Trophoblast cell (in vitro differentiated cells and primary cell): ENCODE results near the gene CDK13.

Source experiments
- DNase-seq, 2 donors: peaks; one replicate each; pipeline ENCODE4 v3.0.0-alpha.2; 2016
- H2AFZ ChIP-seq: 2 replicates; pipeline ENCODE4 v1.6.1; 2013; ENCODE audit warnings: low read length, moderate library complexity, mild to moderate bottlenecking; ENCODE audit not compliant: insufficient read depth, poor library complexity
- H2AK5ac ChIP-seq: 2 replicates; pipeline ENCODE4 v1.6.1; 2013; ENCODE audit warnings: mild to moderate bottlenecking, low read length
- H2BK120ac ChIP-seq: 2 replicates; pipeline ENCODE4 v1.6.1; 2013; ENCODE audit warnings: low read length, mild to moderate bottlenecking, moderate library complexity; ENCODE audit not compliant: insufficient read depth, poor library complexity
- H2BK12ac ChIP-seq: 2 replicates; pipeline ENCODE4 v1.6.1; 2013; ENCODE audit warnings: mild to moderate bottlenecking, low read length, moderate library complexity
- H2BK5ac ChIP-seq: 2 replicates; pipeline ENCODE4 v1.6.1; 2013; ENCODE audit warnings: low read length, low read depth, moderate library complexity, mild to moderate bottlenecking; ENCODE audit not compliant: poor library complexity
- H3K14ac ChIP-seq: 2 replicates; pipeline ENCODE4 v1.6.1; 2013; ENCODE audit warnings: mild to moderate bottlenecking, low read length
- H3K18ac ChIP-seq: 2 replicates; pipeline ENCODE4 v1.6.1; 2013; ENCODE audit warnings: mild to moderate bottlenecking, low read length
- H3K23ac ChIP-seq: 2 replicates; pipeline ENCODE4 v1.6.1; 2013; ENCODE audit warnings: low read length
- H3K27ac ChIP-seq: 2 replicates; pipeline ENCODE4 v1.5.1; 2013; ENCODE audit warnings: low read depth, mild to moderate bottlenecking, inconsistent platforms, low read length, moderate library complexity
- H3K27me3 ChIP-seq: 2 replicates; pipeline ENCODE4 v1.6.1; 2013; ENCODE audit warnings: inconsistent platforms, mild to moderate bottlenecking, low read length, moderate library complexity; ENCODE audit not compliant: insufficient read depth
- H3K36me3 ChIP-seq, 2 experiments: 1 replicate in 1 of 2; 2 replicates in 1 of 2; pipeline ENCODE4 v1.6.1; 2013; ENCODE audit warnings: low read length in 2 of 2, mild to moderate bottlenecking in 2 of 2, moderate library complexity in 1 of 2; ENCODE audit not compliant: insufficient read depth in 2 of 2, control insufficient read depth in 1 of 2
- H3K4ac ChIP-seq: 2 replicates; pipeline ENCODE4 v1.6.1; 2013; ENCODE audit warnings: low read depth, mild to moderate bottlenecking, low read length, moderate library complexity
- H3K4me1 ChIP-seq, 2 experiments: 1 replicate in 1 of 2; 2 replicates in 1 of 2; pipeline ENCODE4 v1.6.1; 2013; ENCODE audit warnings: low read length in 2 of 2, mild to moderate bottlenecking in 2 of 2, moderate library complexity in 1 of 2; ENCODE audit not compliant: insufficient read depth in 2 of 2, control insufficient read depth in 1 of 2
- H3K4me2 ChIP-seq: 2 replicates; pipeline ENCODE4 v1.6.1; 2013; ENCODE audit warnings: inconsistent platforms, mild to moderate bottlenecking, low read length, moderate library complexity
- H3K4me3 ChIP-seq: 2 replicates; pipeline ENCODE4 v1.5.1; 2013; ENCODE audit warnings: mild to moderate bottlenecking, low read depth, low read length, inconsistent platforms
- H3K79me1 ChIP-seq: one replicate; pipeline ENCODE4 v1.6.1; 2013; ENCODE audit warnings: low read length
- H3K79me2 ChIP-seq: 2 replicates; pipeline ENCODE4 v1.6.1; 2013; ENCODE audit warnings: low read length, mild to moderate bottlenecking; ENCODE audit not compliant: control insufficient read depth, insufficient read depth, poor library complexity
- H3K9ac ChIP-seq: 2 replicates; pipeline ENCODE4 v1.6.1; 2013; ENCODE audit warnings: mild to moderate bottlenecking, low read length
- H3K9me3 ChIP-seq: 2 replicates; pipeline ENCODE4 v1.6.1; 2013; ENCODE audit warnings: low read depth, mild to moderate bottlenecking, control low read depth, inconsistent platforms, low read length; ENCODE audit not compliant: insufficient read depth
- H4K12ac ChIP-seq: 2 replicates; pipeline ENCODE4 v1.6.1; 2013; ENCODE audit warnings: low read depth, mild to moderate bottlenecking, low read length, moderate library complexity
- H4K8ac ChIP-seq: 2 replicates; pipeline ENCODE4 v1.6.1; 2013; ENCODE audit warnings: low read depth, mild to moderate bottlenecking, low read length, moderate library complexity
- H4K91ac ChIP-seq: one replicate; pipeline ENCODE4 v1.6.1; 2013; ENCODE audit warnings: low read depth, mild to moderate bottlenecking, low read length, moderate library complexity
- WGBS: extraction: QIAGEN DNeasy Blood & Tissue Kit; methylation state at CpG from one replicate; pipeline ENCODE4 v1.1.7; 2013; ENCODE audit warnings: missing lambda C conversion rate; ENCODE audit not compliant: insufficient read length, insufficient coverage; ENCODE audit errors: extremely low coverage; 5-methylcytosine and 5-hydroxymethylcytosine counted together

CDK13 gene

DNA sequence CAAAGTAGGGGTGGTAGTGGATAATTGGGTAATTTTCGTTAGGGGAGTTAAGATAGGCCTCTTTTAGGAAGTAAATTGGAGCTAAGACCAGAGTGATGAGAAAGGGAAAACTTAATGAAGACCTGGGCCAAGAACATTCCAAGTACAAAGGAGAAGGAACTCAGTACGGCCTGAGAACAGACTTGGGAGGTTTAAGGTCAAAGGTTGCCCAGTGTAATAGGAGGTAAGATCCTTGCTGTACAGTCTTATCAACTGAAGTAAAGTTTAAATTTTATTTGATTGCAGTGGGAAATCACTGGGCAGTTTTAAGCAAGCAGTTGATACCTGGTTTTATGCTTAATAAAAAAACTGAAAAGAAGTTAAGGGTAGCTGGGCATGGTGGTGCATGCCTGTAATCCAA lies 108.0 kb downstream of the CDK13 start:
- Histone ChIP-seq H2BK12ac (no peak overlapping the region), H3K4me2 (no peak overlapping the region), H3K4me3 (no peak overlapping the region), H4K91ac (no peak overlapping the region), H2BK120ac (no peak overlapping the region), H3K18ac (no peak overlapping the region), H3K36me3 (peaks cover 2 to 3% of the 10 kb centered on the region in 2 experiments), H2AFZ (no peak overlapping the region), H3K27me3 (no peaks in the 10 kb centered on the region), H3K14ac (no peak overlapping the region), H4K8ac (no peak overlapping the region), H3K23ac (no peak overlapping the region), H2BK5ac (no peak overlapping the region), H3K4me1 (no peaks in the 10 kb centered on the region), H2AK5ac (no peak overlapping the region), H3K9me3 (no peaks in the 10 kb centered on the region), H3K27ac (no peak overlapping the region), H3K9ac (no peak overlapping the region), H4K12ac (no peak overlapping the region), H3K4ac (no peak overlapping the region), H3K79me1 (no peaks in the 10 kb centered on the region), H3K79me2 (no peaks in the 10 kb centered on the region)
- 100% methylated on average over 1 of the region's 2 CpGs for WGBS
- peak in 1 of 2 donors; percentile 11 for DNase-seq

DNA sequence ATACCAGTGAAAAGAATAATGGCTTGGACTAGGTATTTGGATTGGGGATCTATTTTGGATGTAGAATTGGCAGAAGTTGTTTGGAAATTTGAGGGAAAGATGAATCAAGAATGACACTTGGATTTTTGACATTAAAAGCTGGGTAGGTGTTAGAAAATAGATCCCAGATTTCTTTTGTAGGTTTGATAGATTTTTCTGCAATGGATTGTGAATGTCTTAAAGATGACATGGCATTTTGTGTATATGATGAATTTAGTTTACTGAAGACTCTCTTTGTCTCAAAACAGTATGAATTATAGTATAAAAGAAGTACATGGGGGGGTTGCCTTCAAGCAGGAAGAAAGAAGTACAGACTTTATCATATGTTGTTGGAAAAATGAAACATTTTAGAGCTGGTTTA lies 108.6 kb downstream of the CDK13 start:
- Histone ChIP-seq H3K9ac (no peak overlapping the region), H3K18ac (no peak overlapping the region)

DNA sequence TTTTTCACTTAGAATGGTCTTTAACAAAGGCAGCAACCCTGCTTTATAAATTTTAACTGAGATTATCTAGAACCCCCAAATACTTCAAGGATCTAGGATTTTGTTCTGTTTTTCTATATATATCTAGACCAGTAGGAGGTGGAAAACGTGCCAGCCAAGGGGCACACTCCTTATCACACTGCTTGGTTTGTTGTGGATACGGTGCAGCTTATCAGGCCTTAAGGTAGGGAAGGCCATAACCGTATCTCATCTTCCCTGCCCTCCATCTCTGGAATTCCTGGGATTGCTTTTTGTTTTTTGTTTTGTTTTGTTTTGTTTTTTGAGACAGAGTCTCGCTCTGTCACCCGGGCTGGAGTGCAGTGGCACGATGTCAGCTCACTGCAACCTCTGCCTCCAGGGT lies 109.0 kb downstream of the CDK13 start:
- Histone ChIP-seq H3K14ac (no peak overlapping the region), H4K91ac (no peak overlapping the region), H3K9me3 (no peaks in the 10 kb centered on the region), H3K4ac (no peak overlapping the region), H2BK12ac (no peak overlapping the region), H3K4me2 (no peak overlapping the region), H3K4me1 (no peaks in the 10 kb centered on the region), H3K36me3 (peaks cover 4 to 6% of the 10 kb centered on the region in 2 experiments), H3K27ac (no peak overlapping the region), H4K8ac (no peak overlapping the region), H2BK120ac (no peak overlapping the region), H2AK5ac (no peak overlapping the region), H2AFZ (no peak overlapping the region), H2BK5ac (no peak overlapping the region), H3K18ac (no peak overlapping the region), H3K23ac (no peak overlapping the region), H4K12ac (no peak overlapping the region), H3K4me3 (no peak overlapping the region), H3K9ac (no peak overlapping the region), H3K79me2 (no peaks in the 10 kb centered on the region), H3K79me1 (no peaks in the 10 kb centered on the region), H3K27me3 (no peaks in the 10 kb centered on the region)
- WGBS = no CpG with 5 or more reads among the region's 6 CpGs
- peak; percentile 55 to 88 for DNase-seq

More for the DNA sequence above, 108.6 kb downstream of the CDK13 start:
- H3K4me3 ChIP-seq = no peak overlapping the region
- H3K4me1 ChIP-seq = no peaks in the 10 kb centered on the region
- H4K91ac ChIP-seq = no peak overlapping the region
- H3K79me2 ChIP-seq = no peaks in the 10 kb centered on the region
- H3K27ac ChIP-seq = no peak overlapping the region
- DNase-seq = peak in 1 of 2 donors; percentile 59
- H3K9me3 ChIP-seq = no peaks in the 10 kb centered on the region
- no peak overlapping the region for H3K4me2 ChIP-seq
- H2BK12ac ChIP-seq = no peak overlapping the region
- no peak overlapping the region for H2BK5ac ChIP-seq
- H4K12ac ChIP-seq = no peak overlapping the region
- H2AK5ac ChIP-seq = no peak overlapping the region
- H3K14ac ChIP-seq = no peak overlapping the region
- H4K8ac ChIP-seq = no peak overlapping the region
- H3K27me3 ChIP-seq = no peaks in the 10 kb centered on the region
- H2AFZ ChIP-seq = no peak overlapping the region
- no peak overlapping the region for H3K4ac ChIP-seq
- peaks cover 4% of the 10 kb centered on the region in 2 experiments for H3K36me3 ChIP-seq
- H3K23ac ChIP-seq = no peak overlapping the region
- no peaks in the 10 kb centered on the region for H3K79me1 ChIP-seq
- no peak overlapping the region for H2BK120ac ChIP-seq

DNA sequence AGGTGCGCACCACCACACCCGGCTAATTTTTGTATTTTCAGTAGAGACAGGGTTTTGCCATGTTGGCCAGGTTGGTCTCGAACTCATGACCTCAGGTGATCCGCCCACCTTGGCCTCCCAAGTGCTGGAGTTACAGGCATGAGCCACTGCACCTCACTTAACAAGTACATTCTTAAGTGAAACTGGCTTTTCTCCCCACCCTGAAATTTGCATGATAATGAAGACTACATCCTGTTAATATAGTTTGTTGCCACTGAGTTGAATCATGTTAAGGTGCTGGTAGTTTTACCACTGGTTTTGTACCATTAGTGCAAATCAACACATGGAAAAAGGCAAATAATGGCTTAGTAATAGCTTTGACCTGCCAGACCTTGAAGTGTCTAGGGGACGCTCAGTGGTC lies 122.2 kb downstream of the CDK13 start:
- H3K4me1 ChIP-seq = no peaks in the 10 kb centered on the region
- no peak overlapping the region for H2BK5ac ChIP-seq

More for the DNA sequence above, 122.2 kb downstream of the CDK13 start:
- no peak overlapping the region for H4K12ac ChIP-seq
- no peak overlapping the region for H3K4ac ChIP-seq
- no peak overlapping the region for H3K9ac ChIP-seq
- H3K79me1 ChIP-seq = no peaks in the 10 kb centered on the region
- no peak overlapping the region for H3K18ac ChIP-seq
- H2AK5ac ChIP-seq = no peak overlapping the region
- H3K23ac ChIP-seq = no peak overlapping the region
- DNase-seq = no peak
- H3K36me3 ChIP-seq = peaks cover under 1 to 6% of the 10 kb centered on the region in 2 experiments
- no peak overlapping the region for H4K8ac ChIP-seq
- H4K91ac ChIP-seq = no peak overlapping the region
- no peak overlapping the region for H3K4me3 ChIP-seq
- H2AFZ ChIP-seq = no peak overlapping the region
- H3K27ac ChIP-seq = no peak overlapping the region
- H3K14ac ChIP-seq = no peak overlapping the region
- H3K79me2 ChIP-seq = no peaks in the 10 kb centered on the region
- no peak overlapping the region for H3K4me2 ChIP-seq
- H3K27me3 ChIP-seq = no peaks in the 10 kb centered on the region
- WGBS = no CpG with 5 or more reads among the region's 5 CpGs
- no peaks in the 10 kb centered on the region for H3K9me3 ChIP-seq
- no peak overlapping the region for H2BK120ac ChIP-seq
- no peak overlapping the region for H2BK12ac ChIP-seq
